ENCODE data around the gene DNAJB13. TPM values are rescaled to one million over a fixed set of nuclear protein-coding genes. Genes with fewer than 3 reads are reported as not detected.

Gene DNAJB13
- total and polyA plus RNA-seq, 2 of the 13 experiments (the other 11 are each of a cell fraction or from before 2014, with no cell fraction given), result 2.3 TPM; not detected in 1

DNA sequence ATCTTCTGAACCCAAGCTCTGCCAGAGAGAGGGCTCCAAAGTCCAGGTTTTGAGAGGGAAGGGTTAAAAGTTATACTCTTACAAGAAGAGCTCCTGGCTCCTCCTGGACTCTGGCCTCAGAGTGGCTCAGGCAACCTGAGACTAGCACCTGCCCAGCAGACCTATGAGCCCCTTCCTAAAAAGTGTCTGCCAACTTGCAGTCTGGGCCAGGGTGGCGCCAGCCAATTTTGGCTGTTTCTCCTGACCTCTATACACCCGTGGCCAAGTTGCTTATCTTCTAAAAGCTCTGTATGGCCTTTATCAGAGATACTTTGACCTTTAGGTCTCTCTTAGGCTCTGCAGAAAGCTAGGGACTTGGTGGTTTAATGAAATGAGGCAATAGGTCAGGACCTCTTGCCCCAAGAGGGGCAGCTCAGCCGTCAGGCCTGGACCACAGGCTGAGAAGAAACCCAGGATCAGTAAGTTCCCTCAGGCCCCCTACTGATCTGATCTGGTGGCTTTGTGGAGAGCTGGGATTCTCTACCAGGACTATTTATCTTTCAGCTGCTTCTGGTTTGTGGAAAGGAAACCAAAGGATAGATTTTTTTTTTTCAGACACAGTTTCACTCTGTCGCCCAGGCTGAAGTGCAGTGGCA is 68.4 kb downstream of the DNAJB13 start (continued):
- TF ChIP-seq, protein P1, sequence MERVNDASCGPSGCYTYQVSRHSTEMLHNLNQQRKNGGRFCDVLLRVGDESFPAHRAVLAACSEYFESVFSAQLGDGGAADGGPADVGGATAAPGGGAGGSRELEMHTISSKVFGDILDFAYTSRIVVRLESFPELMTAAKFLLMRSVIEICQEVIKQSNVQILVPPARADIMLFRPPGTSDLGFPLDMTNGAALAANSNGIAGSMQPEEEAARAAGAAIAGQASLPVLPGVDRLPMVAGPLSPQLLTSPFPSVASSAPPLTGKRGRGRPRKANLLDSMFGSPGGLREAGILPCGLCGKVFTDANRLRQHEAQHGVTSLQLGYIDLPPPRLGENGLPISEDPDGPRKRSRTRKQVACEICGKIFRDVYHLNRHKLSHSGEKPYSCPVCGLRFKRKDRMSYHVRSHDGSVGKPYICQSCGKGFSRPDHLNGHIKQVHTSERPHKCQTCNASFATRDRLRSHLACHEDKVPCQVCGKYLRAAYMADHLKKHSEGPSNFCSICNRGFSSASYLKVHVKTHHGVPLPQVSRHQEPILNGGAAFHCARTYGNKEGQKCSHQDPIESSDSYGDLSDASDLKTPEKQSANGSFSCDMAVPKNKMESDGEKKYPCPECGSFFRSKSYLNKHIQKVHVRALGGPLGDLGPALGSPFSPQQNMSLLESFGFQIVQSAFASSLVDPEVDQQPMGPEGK (CRISPR knock-in tag; IDR thresholded peaks at IDR 0.05), result no peak
- TF ChIP-seq ZNF724P (CRISPR knock-in tag; IDR thresholded peaks at IDR 0.05; ENCODE audit: borderline replicate concordance) (no peak), ZMAT3 (CRISPR knock-in tag; conservative IDR thresholded peaks at IDR 0.05) (no peak), RCOR2 (CRISPR knock-in tag; IDR thresholded peaks at IDR 0.05) (no peak), ZNF530 (CRISPR knock-in tag; IDR thresholded peaks at IDR 0.05; ENCODE audit: low read depth) (no peak), ZNF737 (CRISPR knock-in tag; IDR thresholded peaks at IDR 0.05; ENCODE audit: borderline replicate concordance) (no peak), ATF7-NPFF (CRISPR knock-in tag; IDR thresholded peaks at IDR 0.05; ENCODE audit: low read depth) (no peak), ZNF431 (CRISPR knock-in tag; IDR thresholded peaks at IDR 0.05; ENCODE audit: borderline replicate concordance, low read depth) (no peak), ATF7 (IDR thresholded peaks at IDR 0.05) (no peak), ATF7 (CRISPR knock-in tag; IDR thresholded peaks at IDR 0.05) (no peak), ZNF484 (CRISPR knock-in tag; IDR thresholded peaks at IDR 0.05; ENCODE audit: borderline replicate concordance, low read depth) (no peak), ZNF7 (CRISPR knock-in tag; IDR thresholded peaks at IDR 0.05) (no peak), KMT2A (CRISPR knock-in tag; IDR thresholded peaks at IDR 0.05) (no peak), SP4 (CRISPR knock-in tag; IDR thresholded peaks at IDR 0.05) (no peak), ZNF761 (CRISPR knock-in tag; conservative IDR thresholded peaks at IDR 0.05) (no peak), ZFP36 (IDR thresholded peaks at IDR 0.05; ENCODE audit: borderline replicate concordance, low read depth, low read length, partially characterized antibody) (no peak), SNRNP70 (IDR thresholded peaks at IDR 0.05; ENCODE audit: low read depth, low read length) (no peak), ADNP (CRISPR knock-in tag; IDR thresholded peaks at IDR 0.05) (no peak), ZNF101 (CRISPR knock-in tag; IDR thresholded peaks at IDR 0.05; ENCODE audit: borderline replicate concordance, low read depth) (no peak), STAG1 (CRISPR knock-in tag; IDR thresholded peaks at IDR 0.05) (no peak)
- TF ChIP-seq, protein P2, sequence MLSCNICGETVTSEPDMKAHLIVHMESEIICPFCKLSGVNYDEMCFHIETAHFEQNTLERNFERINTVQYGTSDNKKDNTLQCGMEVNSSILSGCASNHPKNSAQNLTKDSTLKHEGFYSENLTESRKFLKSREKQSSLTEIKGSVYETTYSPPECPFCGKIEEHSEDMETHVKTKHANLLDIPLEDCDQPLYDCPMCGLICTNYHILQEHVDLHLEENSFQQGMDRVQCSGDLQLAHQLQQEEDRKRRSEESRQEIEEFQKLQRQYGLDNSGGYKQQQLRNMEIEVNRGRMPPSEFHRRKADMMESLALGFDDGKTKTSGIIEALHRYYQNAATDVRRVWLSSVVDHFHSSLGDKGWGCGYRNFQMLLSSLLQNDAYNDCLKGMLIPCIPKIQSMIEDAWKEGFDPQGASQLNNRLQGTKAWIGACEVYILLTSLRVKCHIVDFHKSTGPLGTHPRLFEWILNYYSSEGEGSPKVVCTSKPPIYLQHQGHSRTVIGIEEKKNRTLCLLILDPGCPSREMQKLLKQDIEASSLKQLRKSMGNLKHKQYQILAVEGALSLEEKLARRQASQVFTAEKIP (CRISPR knock-in tag; IDR thresholded peaks at IDR 0.05; ENCODE audit: borderline replicate concordance), result no peak
- TF ChIP-seq, protein P3, sequence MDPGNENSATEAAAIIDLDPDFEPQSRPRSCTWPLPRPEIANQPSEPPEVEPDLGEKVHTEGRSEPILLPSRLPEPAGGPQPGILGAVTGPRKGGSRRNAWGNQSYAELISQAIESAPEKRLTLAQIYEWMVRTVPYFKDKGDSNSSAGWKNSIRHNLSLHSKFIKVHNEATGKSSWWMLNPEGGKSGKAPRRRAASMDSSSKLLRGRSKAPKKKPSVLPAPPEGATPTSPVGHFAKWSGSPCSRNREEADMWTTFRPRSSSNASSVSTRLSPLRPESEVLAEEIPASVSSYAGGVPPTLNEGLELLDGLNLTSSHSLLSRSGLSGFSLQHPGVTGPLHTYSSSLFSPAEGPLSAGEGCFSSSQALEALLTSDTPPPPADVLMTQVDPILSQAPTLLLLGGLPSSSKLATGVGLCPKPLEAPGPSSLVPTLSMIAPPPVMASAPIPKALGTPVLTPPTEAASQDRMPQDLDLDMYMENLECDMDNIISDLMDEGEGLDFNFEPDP (CRISPR knock-in tag; conservative IDR thresholded peaks at IDR 0.05), result no peak
- TF ChIP-seq, protein P4, sequence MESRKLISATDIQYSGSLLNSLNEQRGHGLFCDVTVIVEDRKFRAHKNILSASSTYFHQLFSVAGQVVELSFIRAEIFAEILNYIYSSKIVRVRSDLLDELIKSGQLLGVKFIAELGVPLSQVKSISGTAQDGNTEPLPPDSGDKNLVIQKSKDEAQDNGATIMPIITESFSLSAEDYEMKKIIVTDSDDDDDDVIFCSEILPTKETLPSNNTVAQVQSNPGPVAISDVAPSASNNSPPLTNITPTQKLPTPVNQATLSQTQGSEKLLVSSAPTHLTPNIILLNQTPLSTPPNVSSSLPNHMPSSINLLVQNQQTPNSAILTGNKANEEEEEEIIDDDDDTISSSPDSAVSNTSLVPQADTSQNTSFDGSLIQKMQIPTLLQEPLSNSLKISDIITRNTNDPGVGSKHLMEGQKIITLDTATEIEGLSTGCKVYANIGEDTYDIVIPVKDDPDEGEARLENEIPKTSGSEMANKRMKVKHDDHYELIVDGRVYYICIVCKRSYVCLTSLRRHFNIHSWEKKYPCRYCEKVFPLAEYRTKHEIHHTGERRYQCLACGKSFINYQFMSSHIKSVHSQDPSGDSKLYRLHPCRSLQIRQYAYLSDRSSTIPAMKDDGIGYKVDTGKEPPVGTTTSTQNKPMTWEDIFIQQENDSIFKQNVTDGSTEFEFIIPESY (CRISPR knock-in tag; IDR thresholded peaks at IDR 0.05), result no peak
- TF ChIP-seq, protein P5, sequence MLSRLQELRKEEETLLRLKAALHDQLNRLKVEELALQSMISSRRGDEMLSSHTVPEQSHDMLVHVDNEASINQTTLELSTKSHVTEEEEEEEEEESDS (CRISPR knock-in tag; IDR thresholded peaks at IDR 0.05; ENCODE audit: borderline replicate concordance), result no peak

All from HepG2 (cell line).